H9 (cell line): Measurements from ENCODE around the gene WFIKKN1. TPM values are rescaled to one million over a fixed set of nuclear protein-coding genes. Genes with fewer than 3 reads are reported as not detected.

Source experiments
- DNase-seq: peaks from one replicate; pipeline ENCODE4 v3.0.0-alpha.2; 2017
- H2AFZ ChIP-seq: one replicate; pipeline ENCODE4 v1.6.1; 2013; ENCODE audit warnings: mild to moderate bottlenecking, low read length, control low read depth, moderate library complexity
- H2AK5ac ChIP-seq: 2 replicates; pipeline ENCODE4 v1.6.1; 2013; ENCODE audit warnings: low read length, control low read depth, mixed read lengths; ENCODE audit not compliant: insufficient read length
- H2BK120ac ChIP-seq: one replicate; pipeline ENCODE4 v1.6.1; 2013; ENCODE audit warnings: low read depth, mild to moderate bottlenecking, low read length, control low read depth, inconsistent platforms; ENCODE audit not compliant: poor library complexity, severe bottlenecking
- H2BK12ac ChIP-seq: 2 replicates; pipeline ENCODE4 v1.6.1; 2013; ENCODE audit warnings: low read length, control low read depth, mixed read lengths, low read depth; ENCODE audit not compliant: insufficient read length
- H2BK15ac ChIP-seq: 2 replicates; pipeline ENCODE4 v1.6.1; 2013; ENCODE audit warnings: low read depth, low read length, control low read depth
- H2BK20ac ChIP-seq: one replicate; pipeline ENCODE4 v1.6.1; 2013; ENCODE audit warnings: low read depth, mild to moderate bottlenecking, low read length, control low read depth, inconsistent platforms; ENCODE audit not compliant: poor library complexity, severe bottlenecking
- H2BK5ac ChIP-seq: 2 replicates; pipeline ENCODE4 v1.6.1; 2013; ENCODE audit warnings: low read length, control low read depth, mixed read lengths; ENCODE audit not compliant: insufficient read length
- H3K14ac ChIP-seq: 2 replicates; pipeline ENCODE4 v1.6.1; 2013; ENCODE audit warnings: low read length, control low read depth; ENCODE audit not compliant: insufficient read depth
- H3K18ac ChIP-seq: 2 replicates; pipeline ENCODE4 v1.6.1; 2013; ENCODE audit warnings: low read depth, mild to moderate bottlenecking, mixed read lengths, low read length, control low read depth; ENCODE audit not compliant: insufficient read length
- H3K23ac ChIP-seq: 2 replicates; pipeline ENCODE4 v1.6.1; 2013; ENCODE audit warnings: low read length, control low read depth, mixed read lengths, low read depth; ENCODE audit not compliant: insufficient read length
- H3K23me2 ChIP-seq: 2 replicates; pipeline ENCODE4 v1.6.1; 2013; ENCODE audit warnings: low read depth, mild to moderate bottlenecking, mixed read lengths, low read length, control low read depth; ENCODE audit not compliant: insufficient read length, poor library complexity, severe bottlenecking
- H3K27ac ChIP-seq: 2 replicates; pipeline ENCODE4 v1.5.1; 2013; ENCODE audit warnings: low read length, control low read depth, mixed read lengths, low read depth; ENCODE audit not compliant: insufficient read length
- H3K27me3 ChIP-seq: 2 replicates; pipeline ENCODE4 v1.6.1; 2013; ENCODE audit warnings: low read length, control low read depth, inconsistent platforms; ENCODE audit not compliant: insufficient read depth
- H3K4ac ChIP-seq: 2 replicates; pipeline ENCODE4 v1.6.1; 2013; ENCODE audit warnings: low read depth, mild to moderate bottlenecking, control low read depth, inconsistent platforms, low read length, moderate library complexity
- H3K4me1 ChIP-seq: 2 replicates; pipeline ENCODE4 v1.6.1; 2013; ENCODE audit warnings: low read length, control low read depth, inconsistent platforms; ENCODE audit not compliant: insufficient read depth
- H3K4me2 ChIP-seq: 2 replicates; pipeline ENCODE4 v1.6.1; 2013; ENCODE audit warnings: low read length, control low read depth, mixed read lengths; ENCODE audit not compliant: insufficient read length, insufficient read depth
- H3K56ac ChIP-seq: 2 replicates; pipeline ENCODE4 v1.6.1; 2013; ENCODE audit warnings: low read depth, mild to moderate bottlenecking, mixed read lengths, low read length, control low read depth; ENCODE audit not compliant: insufficient read length
- H3K79me1 ChIP-seq: 2 replicates; pipeline ENCODE4 v1.6.1; 2013; ENCODE audit warnings: low read depth, mild to moderate bottlenecking, moderate library complexity, low read length, control low read depth, inconsistent platforms; ENCODE audit not compliant: insufficient read depth, poor library complexity, severe bottlenecking
- H3K79me2 ChIP-seq: 2 replicates; pipeline ENCODE4 v1.6.1; 2013; ENCODE audit warnings: low read length, control low read depth, inconsistent platforms; ENCODE audit not compliant: insufficient read depth
- H3K9ac ChIP-seq: 2 replicates; pipeline ENCODE4 v1.6.1; 2013; ENCODE audit warnings: low read length, control low read depth, mixed read lengths; ENCODE audit not compliant: insufficient read length; ENCODE audit errors: extremely low read depth
- H3K9me3 ChIP-seq: one replicate; pipeline ENCODE4 v1.6.1; 2013; ENCODE audit warnings: low read depth, low read length, inconsistent platforms; ENCODE audit not compliant: control insufficient read depth
- H3T11ph ChIP-seq: one replicate; pipeline ENCODE4 v1.6.1; 2013; ENCODE audit warnings: mild to moderate bottlenecking, low read length, control low read depth, inconsistent platforms
- H4K20me1 ChIP-seq: one replicate; pipeline ENCODE4 v1.6.1; 2013; ENCODE audit not compliant: control insufficient read depth, insufficient read length, insufficient read depth
- H4K5ac ChIP-seq: 2 replicates; pipeline ENCODE4 v1.6.1; 2013; ENCODE audit warnings: low read depth, mild to moderate bottlenecking, mixed read lengths, low read length, control low read depth; ENCODE audit not compliant: insufficient read length
- H4K8ac ChIP-seq: replicated peaks from 2 replicates; pipeline ENCODE4 v1.6.1; 2013; ENCODE audit warnings: low read length, control low read depth, mixed read lengths, low read depth; ENCODE audit not compliant: insufficient read length
- H4K91ac ChIP-seq: 2 replicates; pipeline ENCODE4 v1.6.1; 2013; ENCODE audit warnings: low read depth, mild to moderate bottlenecking, moderate library complexity, mixed read lengths, low read length, control low read depth; ENCODE audit not compliant: insufficient read length
- H3K27ac Mint-ChIP-seq, 3 experiments: 2 replicates in 2 of 3; 3 replicates in 1 of 3; pipeline ENCODE4 v1.8.0; 2020 to 2021; ENCODE audit warnings: mixed read lengths in 3 of 3, mild to moderate bottlenecking in 1 of 3, moderate library complexity in 1 of 3
- H3K27me3 Mint-ChIP-seq: 2 replicates; pipeline ENCODE4 v1.8.0; 2021; ENCODE audit warnings: low read depth, mild to moderate bottlenecking, moderate library complexity, mixed read lengths
- H3K36me3 Mint-ChIP-seq, 3 experiments: 2 replicates in 2 of 3; 3 replicates in 1 of 3; pipeline ENCODE4 v1.8.0; 2020 to 2021; ENCODE audit warnings: low read depth in 3 of 3, mixed read lengths in 3 of 3; ENCODE audit not compliant: insufficient read depth in 1 of 3
- H3K4me1 Mint-ChIP-seq, 2 experiments: 2 replicates each; pipeline ENCODE4 v1.8.0; 2020; ENCODE audit warnings: mixed read lengths in 2 of 2
- H3K4me3 Mint-ChIP-seq, 2 experiments: 2 replicates in 1 of 2; 3 replicates in 1 of 2; pipeline ENCODE4 v1.8.0; 2020 to 2021; ENCODE audit warnings: mild to moderate bottlenecking in 2 of 2, mixed read lengths in 2 of 2, moderate library complexity in 1 of 2
- H3K9me3 Mint-ChIP-seq, 2 experiments: 2 replicates in 1 of 2; 3 replicates in 1 of 2; pipeline ENCODE4 v1.8.0; 2020; ENCODE audit warnings: mild to moderate bottlenecking in 2 of 2, mixed read lengths in 2 of 2, moderate library complexity in 1 of 2
- WGBS: extraction: QIAGEN DNeasy Blood & Tissue Kit; methylation state at CpG from one replicate; pipeline ENCODE4 v1.1.7; 2013; ENCODE audit warnings: missing lambda C conversion rate, low lambda C conversion rate, mixed read lengths; ENCODE audit not compliant: insufficient read length; ENCODE audit errors: extremely low coverage; 5-methylcytosine and 5-hydroxymethylcytosine counted together
- total RNA-seq: library from RNA; stranded (reverse); gene quantifications from 2 replicates; pipeline ENCODE4 v1.2.1, GENCODE V29; 2021
- TF ChIP-seq, protein P1 (sequence below): fragments of 200-600 bp; sonication (generic); conservative IDR thresholded peaks from 3 replicates; pipeline ENCODE4 v1.8.0; 2021; ENCODE audit warnings: antibody characterized with exemption, mild to moderate bottlenecking

Gene WFIKKN1
- total RNA-seq, 1 experiment from 2014 or later, result 8.3 TPM

DNA sequence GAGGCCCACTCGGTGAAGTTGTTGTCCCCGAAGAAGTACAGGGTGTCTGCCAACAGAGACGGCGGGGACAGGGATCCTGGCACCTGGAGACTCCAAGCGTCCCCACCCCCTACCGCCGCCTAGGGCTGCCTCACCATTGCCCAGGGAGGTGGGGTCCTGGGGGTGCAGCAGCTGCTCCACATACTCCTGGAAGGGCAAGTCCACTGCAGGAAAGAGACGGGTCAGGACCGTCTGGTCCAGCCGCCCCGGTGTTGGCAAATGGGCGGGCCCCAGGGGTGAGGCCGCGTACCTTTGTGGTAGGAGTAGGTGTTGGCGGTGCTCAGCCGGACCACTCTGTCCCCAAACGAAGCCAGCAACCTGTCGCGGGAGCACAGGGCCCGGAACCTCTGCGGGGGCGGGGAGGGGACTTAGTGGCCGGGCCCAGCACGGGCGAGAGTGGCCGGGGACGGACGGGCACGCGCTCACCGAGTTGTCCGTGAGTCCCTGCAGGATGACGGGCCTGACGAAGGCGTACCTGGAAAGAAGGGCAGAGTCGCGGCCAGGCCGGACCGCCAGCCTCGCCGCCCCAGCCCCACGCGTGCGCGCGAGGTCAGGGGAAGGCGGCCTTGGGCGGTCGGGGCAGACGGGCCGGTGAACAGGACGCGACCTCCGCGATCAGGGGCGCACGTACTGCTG is 52.7 kb downstream of the WFIKKN1 start:
- no peak overlapping the region for H2BK12ac ChIP-seq
- H3K14ac ChIP-seq, result no peak overlapping the region
- no peaks in the 10 kb centered on the region for H3K27me3 ChIP-seq
- peak overlapping the region; percentile 81 to 86 for H3K4me3 Mint-ChIP-seq
- H4K20me1 ChIP-seq, result no peaks in the 10 kb centered on the region
- no peak overlapping the region for H3K4ac ChIP-seq
- peaks cover 2% of the 10 kb centered on the region; the same call in 1 of the 2 replicates for H3K79me2 ChIP-seq
- H3K56ac ChIP-seq, result no peak overlapping the region
- H3K4me1 ChIP-seq, result no peaks in the 10 kb centered on the region
- H3K79me1 ChIP-seq, result no peaks in the 10 kb centered on the region
- H2AK5ac ChIP-seq, result no peak overlapping the region
- no peak overlapping the region for H3K18ac ChIP-seq
- H4K8ac ChIP-seq, result no peak overlapping the region
- H3K9ac ChIP-seq, result peak overlapping the region; percentile 21
- peaks cover 11% of the 10 kb centered on the region for H3K23me2 ChIP-seq
- no peak overlapping the region for H3K27ac ChIP-seq
- TF ChIP-seq, protein P1, sequence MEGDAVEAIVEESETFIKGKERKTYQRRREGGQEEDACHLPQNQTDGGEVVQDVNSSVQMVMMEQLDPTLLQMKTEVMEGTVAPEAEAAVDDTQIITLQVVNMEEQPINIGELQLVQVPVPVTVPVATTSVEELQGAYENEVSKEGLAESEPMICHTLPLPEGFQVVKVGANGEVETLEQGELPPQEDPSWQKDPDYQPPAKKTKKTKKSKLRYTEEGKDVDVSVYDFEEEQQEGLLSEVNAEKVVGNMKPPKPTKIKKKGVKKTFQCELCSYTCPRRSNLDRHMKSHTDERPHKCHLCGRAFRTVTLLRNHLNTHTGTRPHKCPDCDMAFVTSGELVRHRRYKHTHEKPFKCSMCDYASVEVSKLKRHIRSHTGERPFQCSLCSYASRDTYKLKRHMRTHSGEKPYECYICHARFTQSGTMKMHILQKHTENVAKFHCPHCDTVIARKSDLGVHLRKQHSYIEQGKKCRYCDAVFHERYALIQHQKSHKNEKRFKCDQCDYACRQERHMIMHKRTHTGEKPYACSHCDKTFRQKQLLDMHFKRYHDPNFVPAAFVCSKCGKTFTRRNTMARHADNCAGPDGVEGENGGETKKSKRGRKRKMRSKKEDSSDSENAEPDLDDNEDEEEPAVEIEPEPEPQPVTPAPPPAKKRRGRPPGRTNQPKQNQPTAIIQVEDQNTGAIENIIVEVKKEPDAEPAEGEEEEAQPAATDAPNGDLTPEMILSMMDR, result no peak
- H3K9me3 ChIP-seq, result no peaks in the 10 kb centered on the region
- no peaks in the 10 kb centered on the region; the same call in 1 of the 2 replicates for H3K27me3 Mint-ChIP-seq
- H2BK120ac ChIP-seq, result no peak overlapping the region
- H3K4me2 ChIP-seq, result peak overlapping the region; percentile 15
- no peak overlapping the region for H2BK15ac ChIP-seq
- H3K36me3 Mint-ChIP-seq, result peaks cover 15 to 47% (median 44%) of the 10 kb centered on the region in 3 experiments; a peak in 6 of 7 replicates
- H3K9me3 Mint-ChIP-seq, result no peaks in the 10 kb centered on the region
- no peak overlapping the region for H4K5ac ChIP-seq
- H2BK5ac ChIP-seq, result no peak overlapping the region
- WGBS, result no CpG with 5 or more reads among the region's 57 CpGs
- H4K91ac ChIP-seq, result no peak overlapping the region
- no peak overlapping the region for H2AFZ ChIP-seq
- H3K23ac ChIP-seq, result no peak overlapping the region
- no peak overlapping the region for H3T11ph ChIP-seq
- DNase-seq, result no peak
- peaks cover 13 to 27% of the 10 kb centered on the region in 2 experiments for H3K4me1 Mint-ChIP-seq
- peak overlapping the region in 1 of 3 experiments; percentile 83; a peak in 2 of 7 replicates for H3K27ac Mint-ChIP-seq
- H2BK20ac ChIP-seq, result no peak overlapping the region

Other genes starting within 250 kb of the WFIKKN1 start
- 111 and 114 TPM in 2 replicates for gene PGAP6, start 249.0 kb upstream of the WFIKKN1 start, total RNA-seq
- 319 and 320 TPM in 2 replicates for gene NME4, start 233.8 kb upstream of the WFIKKN1 start, total RNA-seq
- gene DECR2, start 229.1 kb upstream of the WFIKKN1 start, total RNA-seq, result 38.8 and 39.3 TPM in 2 replicates
- 37.1 TPM in 2 replicates for gene RAB11FIP3, start 205.3 kb upstream of the WFIKKN1 start, total RNA-seq
- 71.2 and 76.4 TPM in 2 replicates for gene CAPN15, start 103.3 kb upstream of the WFIKKN1 start, total RNA-seq
- gene PRR35, start 70.6 kb upstream of the WFIKKN1 start, total RNA-seq, result 0.33 and 0.50 TPM in 2 replicates
- 0.26 and 0.42 TPM in 2 replicates for gene NHLRC4, start 64.0 kb upstream of the WFIKKN1 start, total RNA-seq
- gene PIGQ, start 61.0 kb upstream of the WFIKKN1 start, total RNA-seq, result 58.0 and 65.5 TPM in 2 replicates
- gene RAB40C, start 40.9 kb upstream of the WFIKKN1 start, total RNA-seq, result 19.1 and 20.4 TPM in 2 replicates
- gene METTL26, start 5.3 kb downstream of the WFIKKN1 start, total RNA-seq, result 108 and 109 TPM in 2 replicates
- gene MCRIP2, start 10.8 kb downstream of the WFIKKN1 start, total RNA-seq, result 50.5 and 52.5 TPM in 2 replicates
- gene WDR90, start 18.4 kb downstream of the WFIKKN1 start, total RNA-seq, result 61.8 and 68.2 TPM in 2 replicates
- gene RHOT2, start 37.1 kb downstream of the WFIKKN1 start, total RNA-seq, result 206 and 210 TPM in 2 replicates
- 7.6 and 8.8 TPM in 2 replicates for gene RHBDL1, start 44.7 kb downstream of the WFIKKN1 start, total RNA-seq
- 95.6 and 102 TPM in 2 replicates for gene STUB1, start 49.4 kb downstream of the WFIKKN1 start, total RNA-seq
- 50.1 and 52.7 TPM in 2 replicates for gene JMJD8, start 53.3 kb downstream of the WFIKKN1 start, total RNA-seq
- 18.3 and 19.5 TPM in 2 replicates for gene WDR24, start 59.4 kb downstream of the WFIKKN1 start, total RNA-seq
- gene FBXL16, start 74.8 kb downstream of the WFIKKN1 start, total RNA-seq, result 9.6 and 10.7 TPM in 2 replicates
- gene METRN, start 84.1 kb downstream of the WFIKKN1 start, total RNA-seq, result 26.2 and 28.9 TPM in 2 replicates
- gene ANTKMT, start 90.2 kb downstream of the WFIKKN1 start, total RNA-seq, result 31.5 and 34.8 TPM in 2 replicates
- 12.1 TPM in 2 replicates for gene CCDC78, start 95.5 kb downstream of the WFIKKN1 start, total RNA-seq
- 21.3 and 25.2 TPM in 2 replicates for gene HAGHL, start 96.1 kb downstream of the WFIKKN1 start, total RNA-seq
- gene CIAO3, start 110.0 kb downstream of the WFIKKN1 start, total RNA-seq, result 21.9 and 26.4 TPM in 2 replicates
- 0.22 and 0.31 TPM in 2 replicates for gene MSLN, start 129.7 kb downstream of the WFIKKN1 start, total RNA-seq
- 48.6 and 52.2 TPM in 2 replicates for gene RPUSD1, start 157.4 kb downstream of the WFIKKN1 start, total RNA-seq
- 120 and 127 TPM in 2 replicates for gene CHTF18, start 157.6 kb downstream of the WFIKKN1 start, total RNA-seq
- gene GNG13, start 169.7 kb downstream of the WFIKKN1 start, total RNA-seq, result not detected in 2 replicates